Muscle layer of colon (tissue), 2 donors: ENCODE measurements around the gene TMEM134.
A peak's percentile ranks its signal among the peaks of the same experiment; 100 is the strongest.

Experiments
- H3K27ac ChIP-seq: one replicate; pipeline ENCODE4 v1.7.0; 2013; ENCODE audit warnings: low read depth, mild to moderate bottlenecking, low read length, moderate library complexity
- H3K27me3 ChIP-seq, 2 donors: one replicate each; pipeline ENCODE4 v1.7.0; 2013; ENCODE audit warnings: low read length in 2 of 2, mild to moderate bottlenecking in 2 of 2; ENCODE audit not compliant: insufficient read depth in 2 of 2, control insufficient read depth in 1 of 2
- H3K36me3 ChIP-seq: one replicate; pipeline ENCODE4 v1.7.0; 2013; ENCODE audit warnings: mild to moderate bottlenecking, low read length; ENCODE audit not compliant: insufficient read depth
- H3K4me1 ChIP-seq: one replicate; pipeline ENCODE4 v1.7.0; 2013; ENCODE audit warnings: mild to moderate bottlenecking, low read length; ENCODE audit not compliant: insufficient read depth
- H3K4me3 ChIP-seq, 2 donors: one replicate each; pipeline ENCODE4 v1.7.0; 2013; ENCODE audit warnings: low read length in 2 of 2, low read depth in 1 of 2, mild to moderate bottlenecking in 1 of 2, moderate library complexity in 1 of 2
- H3K9ac ChIP-seq: one replicate; pipeline ENCODE4 v1.7.0; 2013; ENCODE audit warnings: low read length
- H3K9me3 ChIP-seq: one replicate; pipeline ENCODE4 v1.7.0; 2013; ENCODE audit warnings: mild to moderate bottlenecking, low read length
- donor health status: abdominal sarcoma.
- donor health status: Adenocarcinoma of cecum.

The TMEM134 gene

GRCh38 chr11:67505605-67506396 is 36.8 kb upstream of the TMEM134 start:
- Histone ChIP-seq H3K27me3 (peaks cover 14 to 30% of the 10 kb centered on the region in 2 donors), H3K36me3 (no peaks in the 10 kb centered on the region), H3K4me3 (peak overlapping the region; percentile 3 to 48), H3K9ac (peak overlapping the region; percentile 57), H3K27ac (peak overlapping the region; percentile 45), H3K9me3 (no peaks in the 10 kb centered on the region), H3K4me1 (peaks cover 33% of the 10 kb centered on the region)

GRCh38 chr11:67504950-67505581 is 36.0 kb upstream of the TMEM134 start, which contains the start of gene PITPNM1:
PITPNM1 (minus strand) TSS chr11:67505363; CDS start chr11:67504180, 1,183 bp downstream.
- Histone ChIP-seq H3K4me3 (peak within 1 kb of the TSS; percentile 26 to 59), H3K27ac (peak within 1 kb of the TSS; percentile 45), H3K9ac (peak within 1 kb of the TSS; percentile 57), H3K4me1 (peaks cover 33% of the 10 kb centered on the region), H3K36me3 (no peaks in the 10 kb centered on the region), H3K27me3 (peaks cover 14 to 30% of the 10 kb centered on the region in 2 donors), H3K9me3 (no peaks in the 10 kb centered on the region)

GRCh38 chr11:67504005-67504949 is 35.2 kb upstream of the TMEM134 start:
- Histone ChIP-seq H3K4me1 (peaks cover 33% of the 10 kb centered on the region), H3K27me3 (peaks cover 14 to 30% of the 10 kb centered on the region in 2 donors), H3K4me3 (peak overlapping the region; percentile 26 to 59), H3K9ac (no peak overlapping the region), H3K9me3 (no peaks in the 10 kb centered on the region), H3K36me3 (no peaks in the 10 kb centered on the region), H3K27ac (peak overlapping the region; percentile 45)

GRCh38 chr11:67503119-67504004 is 34.3 kb upstream of the TMEM134 start:
- no peaks in the 10 kb centered on the region for H3K9me3 ChIP-seq
- H3K9ac ChIP-seq, result no peak overlapping the region
- peaks cover 14 to 30% of the 10 kb centered on the region in 2 donors for H3K27me3 ChIP-seq
- H3K27ac ChIP-seq, result no peak overlapping the region
- peaks cover 27% of the 10 kb centered on the region for H3K4me1 ChIP-seq
- no peak overlapping the region for H3K4me3 ChIP-seq
- H3K36me3 ChIP-seq, result no peaks in the 10 kb centered on the region

GRCh38 chr11:67502328-67502979 is 33.4 kb upstream of the TMEM134 start:
- no peaks in the 10 kb centered on the region for H3K9me3 ChIP-seq
- H3K36me3 ChIP-seq, result no peaks in the 10 kb centered on the region
- peaks cover 14 to 30% of the 10 kb centered on the region in 2 donors for H3K27me3 ChIP-seq
- peaks cover 25% of the 10 kb centered on the region for H3K4me1 ChIP-seq
- no peak overlapping the region for H3K4me3 ChIP-seq
- no peak overlapping the region for H3K9ac ChIP-seq
- H3K27ac ChIP-seq, result no peak overlapping the region

GRCh38 chr11:67501854-67502253 is 32.8 kb upstream of the TMEM134 start:
- Histone ChIP-seq H3K36me3 (no peaks in the 10 kb centered on the region), H3K9ac (no peak overlapping the region), H3K27me3 (peaks cover 14 to 30% of the 10 kb centered on the region in 2 donors), H3K9me3 (no peaks in the 10 kb centered on the region), H3K27ac (no peak overlapping the region), H3K4me3 (no peak overlapping the region), H3K4me1 (peaks cover 20% of the 10 kb centered on the region)

- H3K9ac ChIP-seq, result no peak overlapping the region
- no peaks in the 10 kb centered on the region for H3K36me3 ChIP-seq
- peaks cover 14% of the 10 kb centered on the region for H3K4me1 ChIP-seq
- no peaks in the 10 kb centered on the region for H3K9me3 ChIP-seq
- no peak overlapping the region for H3K4me3 ChIP-seq
- no peak overlapping the region for H3K27ac ChIP-seq
- H3K27me3 ChIP-seq, result peaks cover 14 to 30% of the 10 kb centered on the region in 2 donors
These were observed 32.0 kb upstream of the TMEM134 start for GRCh38 chr11:67500831-67501715.

- Histone ChIP-seq H3K4me1 (peaks cover 8% of the 10 kb centered on the region), H3K27ac (no peak overlapping the region), H3K36me3 (no peaks in the 10 kb centered on the region), H3K9me3 (no peaks in the 10 kb centered on the region), H3K27me3 (peaks cover 14 to 30% of the 10 kb centered on the region in 2 donors), H3K9ac (no peak overlapping the region), H3K4me3 (no peak overlapping the region)
These were observed 31.4 kb upstream of the TMEM134 start for GRCh38 chr11:67500484-67500821.

GRCh38 chr11:67499808-67500483 is 30.9 kb upstream of the TMEM134 start:
- peaks cover 14 to 25% of the 10 kb centered on the region in 2 donors for H3K27me3 ChIP-seq
- no peak overlapping the region for H3K4me3 ChIP-seq
- peaks cover 6% of the 10 kb centered on the region for H3K4me1 ChIP-seq
- no peaks in the 10 kb centered on the region for H3K9me3 ChIP-seq
- no peak overlapping the region for H3K9ac ChIP-seq
- H3K27ac ChIP-seq, result no peak overlapping the region
- no peaks in the 10 kb centered on the region for H3K36me3 ChIP-seq
